HEK293 (cell line): ENCODE results near the gene ZSWIM4.

ENCODE experiments used
- CTCF ChIA-PET: fragments of 350-600 bp; formaldehyde crosslinking; extraction: SDS; loops from one replicate; lab custom pipeline; 2021; ENCODE audit warnings: antibody characterized with exemption; lab: Yijun Ruan, JAX
- POLR2A ChIA-PET: fragments of 300-600 bp; formaldehyde crosslinking; extraction: SDS; loops from one replicate; lab custom pipeline; 2020; ENCODE audit warnings: antibody characterized with exemption, inconsistent platforms; lab: Yijun Ruan, JAX
- H3K27ac ChIP-seq: fragments of 200-500 bp; sonication (Bioruptor generic); 2 replicates; pipeline ENCODE4 v1.5.1; 2014; ENCODE audit warnings: low read depth, low read length, control low read depth, inconsistent platforms; ENCODE audit errors: extremely low read depth
- H3K36me3 ChIP-seq, 2 experiments: fragments of 200-500 bp in 1 of 2; sonication (Bioruptor generic) in 1 of 2; 1 replicate in 1 of 2; 2 replicates in 1 of 2; pipeline ENCODE4 v1.5.1; 2014 to 2017; ENCODE audit warnings: inconsistent platforms in 2 of 2, low read length in 2 of 2; ENCODE audit not compliant: control insufficient read depth in 2 of 2, insufficient read depth in 1 of 2
- H3K4me1 ChIP-seq: fragments of 200-500 bp; sonication (Bioruptor generic); 2 replicates; pipeline ENCODE4 v1.5.1; 2014; ENCODE audit warnings: mild to moderate bottlenecking, low read length, inconsistent platforms; ENCODE audit not compliant: control insufficient read depth, insufficient read depth
- H3K4me3 ChIP-seq: 2 replicates; pipeline ENCODE4 v1.5.1; 2011; ENCODE audit warnings: low read depth, mild to moderate bottlenecking, control low read depth, low read length, moderate library complexity
- H3K9me3 ChIP-seq: fragments of 200-500 bp; sonication (Bioruptor generic); 2 replicates; pipeline ENCODE4 v1.5.1; 2014; ENCODE audit warnings: low read depth, low read length, inconsistent platforms; ENCODE audit not compliant: control insufficient read depth, insufficient read depth
- EGR2 ChIP-seq: fragments of 450-650 bp; formaldehyde crosslinking; IDR thresholded peaks from 2 replicates; pipeline ENCODE4 v1.5.1; 2016; ENCODE audit warnings: low read depth, missing biosample characterization, missing genetic modification characterization
- GLIS2 ChIP-seq: fragments of 450-650 bp; formaldehyde crosslinking; IDR thresholded peaks from 2 replicates; pipeline ENCODE4 v1.5.1; 2016; ENCODE audit warnings: missing biosample characterization, missing genetic modification characterization
- IKZF3 ChIP-seq: fragments of 450-650 bp; IDR thresholded peaks from 2 replicates; pipeline ENCODE4 v1.5.0; 2018; ENCODE audit warnings: missing biosample characterization, mild to moderate bottlenecking, missing genetic modification characterization, moderate library complexity
- KLF9 ChIP-seq: fragments of 450-650 bp; formaldehyde crosslinking; IDR thresholded peaks from 2 replicates; pipeline ENCODE4 v1.5.1; 2016; ENCODE audit warnings: missing biosample characterization, missing genetic modification characterization, low read depth
- ZBTB17 ChIP-seq: fragments of 450-650 bp; formaldehyde crosslinking; IDR thresholded peaks from 2 replicates; pipeline ENCODE4 v1.5.1; 2016; ENCODE audit warnings: missing biosample characterization, missing genetic modification characterization
- ZFHX2 ChIP-seq: fragments of 450-650 bp; formaldehyde crosslinking; conservative IDR thresholded peaks from 2 replicates; pipeline ENCODE4 v1.5.1; 2016; ENCODE audit warnings: missing biosample characterization, missing genetic modification characterization
- ZIC2 ChIP-seq: fragments of 450-650 bp; formaldehyde crosslinking; IDR thresholded peaks from 2 replicates; pipeline ENCODE4 v1.5.1; 2016; ENCODE audit warnings: missing biosample characterization, missing genetic modification characterization
- ZNF16 ChIP-seq: fragments of 450-650 bp; formaldehyde crosslinking; IDR thresholded peaks from 2 replicates; pipeline ENCODE4 v1.5.1; 2016; ENCODE audit warnings: low read depth, missing biosample characterization, missing genetic modification characterization
- ZNF184 ChIP-seq: fragments of 450-650 bp; IDR thresholded peaks from 2 replicates; pipeline ENCODE4 v1.5.1; 2018; ENCODE audit warnings: missing biosample characterization, mild to moderate bottlenecking, missing genetic modification characterization
- ZNF2 ChIP-seq: fragments of 450-650 bp; formaldehyde crosslinking; IDR thresholded peaks from 2 replicates; pipeline ENCODE4 v1.5.1; 2016; ENCODE audit warnings: missing biosample characterization, missing genetic modification characterization
- ZNF202 ChIP-seq: fragments of 450-650 bp; formaldehyde crosslinking; IDR thresholded peaks from 2 replicates; pipeline ENCODE4 v1.5.1; 2016; ENCODE audit warnings: missing biosample characterization, missing genetic modification characterization, borderline replicate concordance
- ZNF221 ChIP-seq: fragments of 450-650 bp; formaldehyde crosslinking; IDR thresholded peaks from 2 replicates; pipeline ENCODE4 v1.5.1; 2017; ENCODE audit warnings: missing biosample characterization, missing genetic modification characterization, borderline replicate concordance
- ZNF324 ChIP-seq: fragments of 450-650 bp; formaldehyde crosslinking; IDR thresholded peaks from 2 replicates; pipeline ENCODE4 v1.5.1; 2016; ENCODE audit warnings: missing biosample characterization, missing genetic modification characterization
- ZNF335 ChIP-seq: fragments of 450-650 bp; formaldehyde crosslinking; conservative IDR thresholded peaks from 2 replicates; pipeline ENCODE4 v1.5.1; 2016; ENCODE audit warnings: missing biosample characterization, missing genetic modification characterization
- ZNF549 ChIP-seq: fragments of 450-650 bp; IDR thresholded peaks from 2 replicates; pipeline ENCODE4 v1.5.1; 2018; ENCODE audit warnings: missing biosample characterization, missing genetic modification characterization, mild to moderate bottlenecking, inconsistent platforms, moderate library complexity
- ZNF600 ChIP-seq: fragments of 450-650 bp; formaldehyde crosslinking; IDR thresholded peaks from 2 replicates; pipeline ENCODE4 v1.5.1; 2016; ENCODE audit warnings: missing biosample characterization, missing genetic modification characterization
- ZNF621 ChIP-seq: fragments of 450-650 bp; formaldehyde crosslinking; IDR thresholded peaks from 2 replicates; pipeline ENCODE4 v1.5.1; 2017; ENCODE audit warnings: missing biosample characterization, missing genetic modification characterization
- ZNF670 ChIP-seq: fragments of 450-650 bp; formaldehyde crosslinking; IDR thresholded peaks from 2 replicates; pipeline ENCODE4 v1.5.1; 2016; ENCODE audit warnings: missing biosample characterization, missing genetic modification characterization, low read depth
- ZNF830 ChIP-seq: fragments of 450-650 bp; IDR thresholded peaks from 2 replicates; pipeline ENCODE4 v1.5.0; 2018; ENCODE audit warnings: missing biosample characterization, missing genetic modification characterization, low read depth, mild to moderate bottlenecking, moderate library complexity
- ZSCAN30 ChIP-seq: fragments of 450-650 bp; IDR thresholded peaks from 2 replicates; pipeline ENCODE4 v1.5.1; 2018; ENCODE audit warnings: missing biosample characterization, mild to moderate bottlenecking, missing genetic modification characterization, moderate library complexity
- TF ChIP-seq, protein P1 (sequence below): fragments of 450-650 bp; IDR thresholded peaks from 2 replicates; pipeline ENCODE4 v1.5.1; 2018; ENCODE audit warnings: missing biosample characterization, missing genetic modification characterization
- TF ChIP-seq, protein P2 (sequence below): fragments of 450-650 bp; formaldehyde crosslinking; IDR thresholded peaks from 2 replicates; pipeline ENCODE4 v1.5.1; 2016; ENCODE audit warnings: missing biosample characterization, missing genetic modification characterization

Gene ZSWIM4

DNA sequence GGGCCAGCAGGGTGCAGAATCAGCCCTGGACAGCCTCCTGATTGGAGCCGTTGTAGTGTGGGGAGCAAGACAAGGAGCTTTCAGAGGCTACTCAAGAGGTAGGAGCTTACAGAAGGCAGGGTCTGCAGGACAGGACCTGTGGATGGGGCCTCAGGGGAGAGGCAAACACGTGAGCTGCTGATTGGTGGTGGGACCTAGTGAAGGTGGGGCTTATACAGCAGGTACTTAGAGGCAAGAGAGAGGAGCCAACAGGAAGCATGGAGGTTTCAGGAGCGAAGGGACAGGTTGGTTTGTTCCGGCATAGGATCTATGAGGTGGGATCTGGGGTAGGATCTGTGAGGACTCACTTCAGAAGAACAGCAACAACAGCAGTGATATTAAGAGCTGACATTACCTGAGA is 32.4 kb downstream of the ZSWIM4 start (continued):
- TF ChIP-seq IKZF3 (tag by site-specific recombination) (no peak), ZNF830 (no peak), ZNF221 (tag by site-specific recombination) (no peak), ZNF670 (tag by site-specific recombination) (no peak), ZNF335 (tag by site-specific recombination) (peak; percentile 24; the same call in 1 of the 2 replicates), ZSCAN30 (tag by site-specific recombination) (no peak)
- TF ChIP-seq, protein P1, sequence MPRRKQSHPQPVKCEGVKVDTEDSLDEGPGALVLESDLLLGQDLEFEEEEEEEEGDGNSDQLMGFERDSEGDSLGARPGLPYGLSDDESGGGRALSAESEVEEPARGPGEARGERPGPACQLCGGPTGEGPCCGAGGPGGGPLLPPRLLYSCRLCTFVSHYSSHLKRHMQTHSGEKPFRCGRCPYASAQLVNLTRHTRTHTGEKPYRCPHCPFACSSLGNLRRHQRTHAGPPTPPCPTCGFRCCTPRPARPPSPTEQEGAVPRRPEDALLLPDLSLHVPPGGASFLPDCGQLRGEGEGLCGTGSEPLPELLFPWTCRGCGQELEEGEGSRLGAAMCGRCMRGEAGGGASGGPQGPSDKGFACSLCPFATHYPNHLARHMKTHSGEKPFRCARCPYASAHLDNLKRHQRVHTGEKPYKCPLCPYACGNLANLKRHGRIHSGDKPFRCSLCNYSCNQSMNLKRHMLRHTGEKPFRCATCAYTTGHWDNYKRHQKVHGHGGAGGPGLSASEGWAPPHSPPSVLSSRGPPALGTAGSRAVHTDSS (tag by site-specific recombination), result no peak

DNA sequence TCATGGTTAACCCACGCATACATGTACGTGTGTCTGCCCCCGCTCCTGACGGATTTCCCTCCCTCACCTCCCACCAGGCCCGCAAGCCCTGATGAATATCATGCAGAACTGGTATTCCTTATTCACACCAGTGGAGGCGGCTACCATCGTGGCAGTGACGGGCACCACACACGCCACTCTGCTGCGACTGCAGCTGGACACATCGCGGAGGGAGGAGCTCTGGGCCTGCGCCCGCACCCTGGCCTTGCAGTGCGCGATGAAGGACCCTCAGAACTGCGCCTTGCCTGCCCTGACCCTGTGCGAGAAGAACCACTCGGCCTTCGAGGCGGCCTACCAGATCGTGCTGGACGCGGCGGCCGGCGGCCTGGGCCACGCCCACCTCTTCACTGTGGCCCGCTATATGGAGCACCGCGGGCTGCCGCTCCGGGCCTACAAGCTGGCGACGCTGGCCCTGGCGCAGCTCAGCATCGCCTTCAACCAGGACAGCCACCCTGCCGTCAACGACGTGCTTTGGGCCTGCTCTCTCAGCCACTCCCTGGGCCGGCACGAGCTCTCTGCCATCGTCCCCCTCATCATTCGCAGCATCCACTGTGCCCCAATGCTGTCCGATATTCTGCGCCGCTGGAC is 35.0 kb downstream of the ZSWIM4 start:
- H3K4me1 ChIP-seq, result no peaks in the 10 kb centered on the region
- H3K27ac ChIP-seq, result no peak overlapping the region
- H3K4me3 ChIP-seq, result no peak overlapping the region
- POLR2A ChIA-PET, result interaction anchor here (0.6 kb wide), 1 partner anchor 30 kb away, joined by 6 read pairs; no protein-coding TSS in a partner anchor
- no peak for TF ChIP-seq ZNF184 (tag by site-specific recombination)
- TF ChIP-seq ZNF324, result no peak
- TF ChIP-seq ZFHX2 (tag by site-specific recombination), result peak; percentile 76; the same call in 1 of the 2 replicates
- no peak for TF ChIP-seq ZBTB17 (tag by site-specific recombination)
- TF ChIP-seq ZNF600 (tag by site-specific recombination), result no peak
- peak; percentile 84 for TF ChIP-seq EGR2 (tag by site-specific recombination)
- no peak for TF ChIP-seq ZIC2 (tag by site-specific recombination)
- no peak for TF ChIP-seq ZNF202 (tag by site-specific recombination)
- TF ChIP-seq ZNF16 (tag by site-specific recombination), result no peak
- peak; percentile 19; the same call in 1 of the 2 replicates for TF ChIP-seq KLF9 (tag by site-specific recombination)
- TF ChIP-seq ZNF549 (tag by site-specific recombination), result no peak
- no peak for TF ChIP-seq GLIS2
- TF ChIP-seq ZNF2 (tag by site-specific recombination), result no peak
- TF ChIP-seq, protein P2, sequence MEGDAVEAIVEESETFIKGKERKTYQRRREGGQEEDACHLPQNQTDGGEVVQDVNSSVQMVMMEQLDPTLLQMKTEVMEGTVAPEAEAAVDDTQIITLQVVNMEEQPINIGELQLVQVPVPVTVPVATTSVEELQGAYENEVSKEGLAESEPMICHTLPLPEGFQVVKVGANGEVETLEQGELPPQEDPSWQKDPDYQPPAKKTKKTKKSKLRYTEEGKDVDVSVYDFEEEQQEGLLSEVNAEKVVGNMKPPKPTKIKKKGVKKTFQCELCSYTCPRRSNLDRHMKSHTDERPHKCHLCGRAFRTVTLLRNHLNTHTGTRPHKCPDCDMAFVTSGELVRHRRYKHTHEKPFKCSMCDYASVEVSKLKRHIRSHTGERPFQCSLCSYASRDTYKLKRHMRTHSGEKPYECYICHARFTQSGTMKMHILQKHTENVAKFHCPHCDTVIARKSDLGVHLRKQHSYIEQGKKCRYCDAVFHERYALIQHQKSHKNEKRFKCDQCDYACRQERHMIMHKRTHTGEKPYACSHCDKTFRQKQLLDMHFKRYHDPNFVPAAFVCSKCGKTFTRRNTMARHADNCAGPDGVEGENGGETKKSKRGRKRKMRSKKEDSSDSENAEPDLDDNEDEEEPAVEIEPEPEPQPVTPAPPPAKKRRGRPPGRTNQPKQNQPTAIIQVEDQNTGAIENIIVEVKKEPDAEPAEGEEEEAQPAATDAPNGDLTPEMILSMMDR (tag by site-specific recombination), result no peak
- no peak for TF ChIP-seq ZNF221 (tag by site-specific recombination)
- TF ChIP-seq ZNF621 (tag by site-specific recombination), result no peak
- H3K36me3 ChIP-seq, result peaks cover 0 to 26% of the 10 kb centered on the region in 2 experiments; a peak in 2 of 3 replicates
- H3K9me3 ChIP-seq, result no peaks in the 10 kb centered on the region
- CTCF ChIA-PET, result no interaction called here
